ENCODE measurements around the gene MAGI3. TPM values are rescaled to one million over a fixed set of nuclear protein-coding genes. Genes with fewer than 3 reads are reported as not detected.

Gene MAGI3
- total and polyA plus RNA-seq, 2 of the 13 experiments (the other 11 are each of a cell fraction or from before 2014, with no cell fraction given): 4.0 to 11.8 TPM

- 2% methylated on average over 11 of the region's 13 CpGs for WGBS (ENCODE audit: low lambda C conversion rate)
- peaks cover 30% of the 10 kb centered on the region for H3K4me1 ChIP-seq (ENCODE audit: insufficient read depth, low read length)
- CTCF ChIA-PET (ENCODE audit: low intra/inter-chr PET ratio, low total read pairs): no interaction called here
- H3K9ac ChIP-seq (ENCODE audit: insufficient read depth, low read depth, low read length): peak overlapping the region; percentile 71
- no peaks in the 10 kb centered on the region; a peak in 1 of 5 replicates for H3K27me3 ChIP-seq (ENCODE audit: control insufficient read depth in 1 of 2, insufficient read depth in 2 of 2, low read length in 2 of 2)
- H3K9me3 ChIP-seq (ENCODE audit: low read length): no peaks in the 10 kb centered on the region
- no peak for FAIRE-seq
- no peak for ATAC-seq
- no peaks in the 10 kb centered on the region for H3K36me3 ChIP-seq (replicated peaks in 1 of 2; ENCODE audit: control insufficient read depth in 1 of 2, insufficient read depth in 2 of 2, low read length in 2 of 2)
- peak overlapping the region; percentile 98 for H3K4me2 ChIP-seq (ENCODE audit: low read depth, low read length)
- POLR2A ChIA-PET: interaction anchor here (0.7 to 1.3 kb wide), 10 partner anchors 13 to 248 kb away, joined by 3 to 5 read pairs (median 3); no protein-coding TSS in a partner anchor
- H3K27ac ChIP-seq (ENCODE audit: extremely low read length, insufficient read depth, low read length): peak overlapping the region; percentile 60
- H4K20me1 ChIP-seq (ENCODE audit: insufficient read depth, low read length): peaks cover 5% of the 10 kb centered on the region; the same call in 1 of the 2 replicates
- peaks cover 37% of the 10 kb centered on the region for H3K79me2 ChIP-seq (ENCODE audit: insufficient read depth, low read length)
- intact Hi-C loops (cut with micrococcal nuclease; ENCODE audit: unreplicated experiment) (loop anchor here (2.0 kb wide), 1 partner anchor 243 kb away; no protein-coding TSS in a partner anchor), in situ Hi-C loops (cut with HindIII; ENCODE audit: extremely low pct_ligation_motif_present, low pct_unique_long_range_greater_than_20kb) (no loop called here)
- peak overlapping the region; percentile 95 for H2AFZ ChIP-seq (ENCODE audit: low read length)
- no peak for DNase-seq (ENCODE audit: low spot score)
- H3K4me3 ChIP-seq (replicated peaks in 1 of 3; ENCODE audit: insufficient read depth in 1 of 3, low read depth in 2 of 3, low read length in 3 of 3): peak overlapping the region; percentile 62 to 89 (median 76)
- TSS peak; percentile 84 for BruUV-seq (replicated peaks)
- TF ChIP-seq RBM39 (IDR thresholded peaks at IDR 0.05; ENCODE audit: low read depth, low read length, poor library complexity, severe bottlenecking) (no peak), EZH2 (conservative IDR thresholded peaks at IDR 0.05; ENCODE audit: low read depth, low read length) (no peak), ZBTB38 (CRISPR knock-in tag; IDR thresholded peaks at IDR 0.05) (no peak), ZNF878 (CRISPR knock-in tag; IDR thresholded peaks at IDR 0.05) (peak; percentile 67; the same call in 1 of the 2 replicates), ZNF501 (CRISPR knock-in tag; IDR thresholded peaks at IDR 0.05) (no peak), DR1 (CRISPR knock-in tag; IDR thresholded peaks at IDR 0.05) (no peak), KDM5B (CRISPR knock-in tag; IDR thresholded peaks at IDR 0.05; ENCODE audit: borderline replicate concordance) (no peak), ZNF558 (CRISPR knock-in tag; IDR thresholded peaks at IDR 0.05; ENCODE audit: borderline replicate concordance) (no peak), FOXP4 (CRISPR knock-in tag; IDR thresholded peaks at IDR 0.05) (no peak; the same call in 1 of the 2 replicates), ZNF101 (CRISPR knock-in tag; IDR thresholded peaks at IDR 0.05; ENCODE audit: borderline replicate concordance, low read depth) (no peak), ZMYM4 (CRISPR knock-in tag; IDR thresholded peaks at IDR 0.05) (no peak), ZNF230 (CRISPR knock-in tag; IDR thresholded peaks at IDR 0.05) (no peak), CBFB (CRISPR knock-in tag; IDR thresholded peaks at IDR 0.05) (no peak), NR2F6 (IDR thresholded peaks at IDR 0.05) (no peak), NR2F6 (CRISPR knock-in tag; IDR thresholded peaks at IDR 0.05) (no peak), PHF20 (CRISPR knock-in tag; IDR thresholded peaks at IDR 0.05) (0 out of 2 replicates have a peak, but pooled peaks have one; percentile 21)
- TF ChIP-seq, protein P1, sequence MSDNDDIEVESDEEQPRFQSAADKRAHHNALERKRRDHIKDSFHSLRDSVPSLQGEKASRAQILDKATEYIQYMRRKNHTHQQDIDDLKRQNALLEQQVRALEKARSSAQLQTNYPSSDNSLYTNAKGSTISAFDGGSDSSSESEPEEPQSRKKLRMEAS (IDR thresholded peaks at IDR 0.05): no peak
- TF ChIP-seq, protein P2, sequence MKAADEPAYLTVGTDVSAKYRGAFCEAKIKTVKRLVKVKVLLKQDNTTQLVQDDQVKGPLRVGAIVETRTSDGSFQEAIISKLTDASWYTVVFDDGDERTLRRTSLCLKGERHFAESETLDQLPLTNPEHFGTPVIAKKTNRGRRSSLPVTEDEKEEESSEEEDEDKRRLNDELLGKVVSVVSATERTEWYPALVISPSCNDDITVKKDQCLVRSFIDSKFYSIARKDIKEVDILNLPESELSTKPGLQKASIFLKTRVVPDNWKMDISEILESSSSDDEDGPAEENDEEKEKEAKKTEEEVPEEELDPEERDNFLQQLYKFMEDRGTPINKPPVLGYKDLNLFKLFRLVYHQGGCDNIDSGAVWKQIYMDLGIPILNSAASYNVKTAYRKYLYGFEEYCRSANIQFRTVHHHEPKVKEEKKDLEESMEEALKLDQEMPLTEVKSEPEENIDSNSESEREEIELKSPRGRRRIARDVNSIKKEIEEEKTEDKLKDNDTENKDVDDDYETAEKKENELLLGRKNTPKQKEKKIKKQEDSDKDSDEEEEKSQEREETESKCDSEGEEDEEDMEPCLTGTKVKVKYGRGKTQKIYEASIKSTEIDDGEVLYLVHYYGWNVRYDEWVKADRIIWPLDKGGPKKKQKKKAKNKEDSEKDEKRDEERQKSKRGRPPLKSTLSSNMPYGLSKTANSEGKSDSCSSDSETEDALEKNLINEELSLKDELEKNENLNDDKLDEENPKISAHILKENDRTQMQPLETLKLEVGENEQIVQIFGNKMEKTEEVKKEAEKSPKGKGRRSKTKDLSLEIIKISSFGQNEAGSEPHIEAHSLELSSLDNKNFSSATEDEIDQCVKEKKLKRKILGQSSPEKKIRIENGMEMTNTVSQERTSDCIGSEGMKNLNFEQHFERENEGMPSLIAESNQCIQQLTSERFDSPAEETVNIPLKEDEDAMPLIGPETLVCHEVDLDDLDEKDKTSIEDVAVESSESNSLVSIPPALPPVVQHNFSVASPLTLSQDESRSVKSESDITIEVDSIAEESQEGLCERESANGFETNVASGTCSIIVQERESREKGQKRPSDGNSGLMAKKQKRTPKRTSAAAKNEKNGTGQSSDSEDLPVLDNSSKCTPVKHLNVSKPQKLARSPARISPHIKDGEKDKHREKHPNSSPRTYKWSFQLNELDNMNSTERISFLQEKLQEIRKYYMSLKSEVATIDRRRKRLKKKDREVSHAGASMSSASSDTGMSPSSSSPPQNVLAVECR (CRISPR knock-in tag; IDR thresholded peaks at IDR 0.05; ENCODE audit: borderline replicate concordance): no peak
Observed at GRCh38 chr1:113389359-113389952, 859 bp upstream of the MAGI3 start.
